Thyroid gland (tissue), 4 donors: ENCODE data around the gene PLEKHA4. TPM values are rescaled to one million over a fixed set of nuclear protein-coding genes. Genes with fewer than 3 reads are reported as not detected.

ENCODE experiments used
- DNase-seq, 2 donors: peaks; one replicate each; pipeline ENCODE4 v3.0.0-alpha.2; 2019
- H3K27ac ChIP-seq, 3 donors: fragments of 200-600 bp; sonication (generic); 1 replicate in 2 of 3; 2 replicates in 1 of 3; pipeline ENCODE4 v1.5.1; 2016 to 2019; ENCODE audit warnings: mild to moderate bottlenecking in 1 of 3, moderate library complexity in 1 of 3
- H3K27me3 ChIP-seq: fragments of 200-600 bp; sonication (generic); one replicate; pipeline ENCODE4 v1.5.1; 2019
- H3K36me3 ChIP-seq, 2 donors: fragments of 200-600 bp; sonication (generic); one replicate each; pipeline ENCODE4 v1.5.1; 2016 to 2019
- H3K4me1 ChIP-seq, 2 donors: fragments of 200-600 bp; sonication (generic); one replicate each; pipeline ENCODE4 v1.5.1; 2017 to 2019
- H3K4me3 ChIP-seq, 3 donors: fragments of 200-600 bp; sonication (generic); replicated peaks in 1 of 3; 1 replicate in 2 of 3; 2 replicates in 1 of 3; pipeline ENCODE4 v1.5.1; 2016; ENCODE audit warnings: mild to moderate bottlenecking in 1 of 3
- H3K9me3 ChIP-seq: fragments of 200-600 bp; sonication (generic); one replicate; pipeline ENCODE4 v1.5.1; 2017
- POLR2A ChIP-seq, 2 donors: fragments of 450-650 bp; IDR thresholded peaks; one replicate each; pipeline ENCODE4 v1.6.1; 2017; ENCODE audit warnings: antibody characterized with exemption in 2 of 2, mild to moderate bottlenecking in 2 of 2, moderate library complexity in 1 of 2
- WGBS, 2 donors: methylation state at CpG; one replicate each; pipeline ENCODE4 v1.1.5; 2017; 5-methylcytosine and 5-hydroxymethylcytosine counted together
- intact Hi-C: fragments of 100-400 bp; cut with DNase I; formaldehyde crosslinking; loops from one replicate; pipeline ENCODE4 v1.15.1; 2023
- total RNA-seq, 4 donors: library from RNA; depleted of rRNA; stranded (reverse); fragments of >200 nt; gene quantifications; one replicate each; pipeline ENCODE4 v1.2.3, GENCODE V29; 2016
- TF ChIP-seq, protein P1 (sequence below), 6 experiments: fragments of 200-600 bp in 3 of 6; fragments of 450-650 bp in 3 of 6; sonication (generic) in 3 of 6; IDR thresholded peaks; one replicate each; pipeline ENCODE4 v1.5.1; 2016 to 2019; ENCODE audit warnings: antibody characterized with exemption in 6 of 6, mild to moderate bottlenecking in 2 of 6, inconsistent platforms in 1 of 6, moderate library complexity in 1 of 6

PLEKHA4 gene
- total RNA-seq, 4 donors from 2014 or later = 15.2 to 21.8 (median 19.0) TPM

DNA sequence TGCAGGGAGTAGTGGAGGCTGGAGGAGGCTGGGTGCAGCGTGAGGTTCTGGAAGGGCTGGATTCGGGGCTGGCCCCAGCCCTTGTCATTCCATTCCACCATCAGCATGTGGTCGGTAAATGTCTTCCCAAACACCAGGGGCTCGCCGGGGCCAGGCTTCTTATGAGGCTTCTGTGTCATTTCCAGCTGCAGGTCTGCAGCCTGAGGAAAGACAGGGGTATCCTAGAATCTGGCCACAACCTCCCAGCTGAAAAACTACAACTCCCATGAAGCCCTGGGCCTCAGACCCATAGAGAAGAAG lies 61.9 kb downstream of the PLEKHA4 start:
- TF ChIP-seq, protein P1, sequence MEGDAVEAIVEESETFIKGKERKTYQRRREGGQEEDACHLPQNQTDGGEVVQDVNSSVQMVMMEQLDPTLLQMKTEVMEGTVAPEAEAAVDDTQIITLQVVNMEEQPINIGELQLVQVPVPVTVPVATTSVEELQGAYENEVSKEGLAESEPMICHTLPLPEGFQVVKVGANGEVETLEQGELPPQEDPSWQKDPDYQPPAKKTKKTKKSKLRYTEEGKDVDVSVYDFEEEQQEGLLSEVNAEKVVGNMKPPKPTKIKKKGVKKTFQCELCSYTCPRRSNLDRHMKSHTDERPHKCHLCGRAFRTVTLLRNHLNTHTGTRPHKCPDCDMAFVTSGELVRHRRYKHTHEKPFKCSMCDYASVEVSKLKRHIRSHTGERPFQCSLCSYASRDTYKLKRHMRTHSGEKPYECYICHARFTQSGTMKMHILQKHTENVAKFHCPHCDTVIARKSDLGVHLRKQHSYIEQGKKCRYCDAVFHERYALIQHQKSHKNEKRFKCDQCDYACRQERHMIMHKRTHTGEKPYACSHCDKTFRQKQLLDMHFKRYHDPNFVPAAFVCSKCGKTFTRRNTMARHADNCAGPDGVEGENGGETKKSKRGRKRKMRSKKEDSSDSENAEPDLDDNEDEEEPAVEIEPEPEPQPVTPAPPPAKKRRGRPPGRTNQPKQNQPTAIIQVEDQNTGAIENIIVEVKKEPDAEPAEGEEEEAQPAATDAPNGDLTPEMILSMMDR (IDR thresholded peaks at IDR 0.05) = no peak
- no peak for TF ChIP-seq POLR2A (IDR thresholded peaks at IDR 0.05)
- no peak overlapping the region for H3K27ac ChIP-seq
- H3K9me3 ChIP-seq = no peaks in the 10 kb centered on the region
- H3K4me1 ChIP-seq = peaks cover 7 to 9% of the 10 kb centered on the region in 2 donors
- H3K27me3 ChIP-seq = no peaks in the 10 kb centered on the region
- no peaks in the 10 kb centered on the region for H3K36me3 ChIP-seq
- H3K4me3 ChIP-seq = no peak overlapping the region
- intact Hi-C loops = no loop called here
- 77 to 93% methylated on average over 2 to 5 of the region's 5 CpGs for WGBS, 2 donors
- no peak for DNase-seq

DNA sequence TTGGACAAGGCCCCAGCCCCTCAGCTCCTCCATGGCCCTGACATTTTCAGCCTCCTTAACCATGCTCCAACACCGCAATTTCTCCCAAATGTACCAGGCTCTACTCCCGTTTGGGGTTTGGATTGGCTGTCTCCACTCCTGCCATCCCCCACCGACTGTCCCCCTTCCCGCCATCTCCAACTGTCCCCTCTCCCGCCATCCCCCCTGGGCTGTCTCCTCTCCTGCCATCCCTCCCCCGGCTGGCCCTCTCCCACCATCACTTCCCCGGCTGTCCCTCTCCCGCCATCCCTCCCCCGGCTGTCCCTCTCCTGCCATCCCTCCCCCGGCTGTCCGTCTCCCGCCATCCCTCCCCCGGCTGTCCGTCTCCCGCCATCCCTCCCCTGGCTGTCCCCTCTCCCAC lies 63.0 kb downstream of the PLEKHA4 start:
- intact Hi-C loops = no loop called here
- no peak for DNase-seq
- H3K9me3 ChIP-seq = no peaks in the 10 kb centered on the region
- WGBS, 2 donors = 91 to 96% methylated on average over 15 of the region's 15 CpGs
- no peaks in the 10 kb centered on the region for H3K27me3 ChIP-seq
- TF ChIP-seq, protein P1 (IDR thresholded peaks at IDR 0.05) = no peak
- TF ChIP-seq POLR2A (IDR thresholded peaks at IDR 0.05) = no peak
- H3K36me3 ChIP-seq = no peaks in the 10 kb centered on the region
- no peak overlapping the region for H3K4me3 ChIP-seq
- no peak overlapping the region for H3K27ac ChIP-seq
- H3K4me1 ChIP-seq = peaks cover 4 to 7% of the 10 kb centered on the region in 2 donors

DNA sequence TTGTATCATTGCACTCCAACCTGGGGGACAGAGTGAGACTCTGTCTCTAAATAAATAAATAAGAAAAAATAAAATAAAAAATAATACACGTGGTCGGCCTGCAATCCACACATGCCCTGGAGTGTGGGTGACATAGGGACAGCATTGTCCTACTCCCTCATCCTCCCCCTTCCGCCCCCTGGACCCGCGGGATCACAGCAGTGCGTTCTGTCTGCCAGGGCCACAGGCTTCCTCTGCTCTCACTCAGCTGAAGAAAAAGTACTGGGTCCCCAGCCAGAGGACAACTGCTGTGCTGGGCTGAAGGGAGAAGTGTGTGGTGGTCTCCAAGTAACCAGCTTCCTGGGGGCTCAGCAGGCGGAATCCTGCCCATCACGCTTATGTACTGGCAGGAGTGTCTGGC lies 63.9 kb downstream of the PLEKHA4 start:
- no peaks in the 10 kb centered on the region for H3K27me3 ChIP-seq
- H3K4me1 ChIP-seq = no peaks in the 10 kb centered on the region
- DNase-seq = no peak
- WGBS, 2 donors = 78% methylated on average over 8 of the region's 8 CpGs
- TF ChIP-seq POLR2A (IDR thresholded peaks at IDR 0.05) = no peak
- TF ChIP-seq, protein P1 (IDR thresholded peaks at IDR 0.05) = no peak
- H3K27ac ChIP-seq = no peak overlapping the region
- H3K9me3 ChIP-seq = no peaks in the 10 kb centered on the region
- no peak overlapping the region for H3K4me3 ChIP-seq
- intact Hi-C loops = no loop called here
- H3K36me3 ChIP-seq = no peaks in the 10 kb centered on the region

DNA sequence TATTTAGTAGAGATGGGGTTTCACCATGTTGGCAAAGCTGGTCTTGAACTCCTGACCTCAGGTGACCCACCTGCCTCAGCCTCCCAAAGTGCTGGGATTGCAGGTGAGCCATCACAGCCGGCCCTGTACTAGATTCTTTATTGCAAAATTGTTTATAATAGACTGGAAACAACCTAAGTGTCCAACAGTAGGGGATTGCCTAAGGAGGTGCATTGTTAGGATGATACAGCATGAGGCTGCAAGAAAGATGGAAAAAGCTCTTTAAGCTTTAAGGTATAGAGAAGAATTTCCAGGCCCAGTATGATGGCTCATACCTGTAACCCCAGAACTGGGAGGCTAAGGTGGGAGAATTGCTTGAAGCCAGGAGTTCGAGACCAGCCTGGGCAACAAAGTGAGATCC lies 65.8 kb downstream of the PLEKHA4 start:
- no peak overlapping the region for H3K27ac ChIP-seq
- no peak for DNase-seq
- no peaks in the 10 kb centered on the region for H3K27me3 ChIP-seq
- no peaks in the 10 kb centered on the region for H3K4me1 ChIP-seq
- no peaks in the 10 kb centered on the region for H3K9me3 ChIP-seq
- TF ChIP-seq POLR2A (IDR thresholded peaks at IDR 0.05) = no peak
- TF ChIP-seq, protein P1 (IDR thresholded peaks at IDR 0.05) = no peak
- peaks cover 0 to 3% of the 10 kb centered on the region in 2 donors for H3K36me3 ChIP-seq
- no peak overlapping the region for H3K4me3 ChIP-seq
- intact Hi-C loops = no loop called here
- 98 to 100% methylated on average over 2 of the region's 2 CpGs for WGBS, 2 donors

DNA sequence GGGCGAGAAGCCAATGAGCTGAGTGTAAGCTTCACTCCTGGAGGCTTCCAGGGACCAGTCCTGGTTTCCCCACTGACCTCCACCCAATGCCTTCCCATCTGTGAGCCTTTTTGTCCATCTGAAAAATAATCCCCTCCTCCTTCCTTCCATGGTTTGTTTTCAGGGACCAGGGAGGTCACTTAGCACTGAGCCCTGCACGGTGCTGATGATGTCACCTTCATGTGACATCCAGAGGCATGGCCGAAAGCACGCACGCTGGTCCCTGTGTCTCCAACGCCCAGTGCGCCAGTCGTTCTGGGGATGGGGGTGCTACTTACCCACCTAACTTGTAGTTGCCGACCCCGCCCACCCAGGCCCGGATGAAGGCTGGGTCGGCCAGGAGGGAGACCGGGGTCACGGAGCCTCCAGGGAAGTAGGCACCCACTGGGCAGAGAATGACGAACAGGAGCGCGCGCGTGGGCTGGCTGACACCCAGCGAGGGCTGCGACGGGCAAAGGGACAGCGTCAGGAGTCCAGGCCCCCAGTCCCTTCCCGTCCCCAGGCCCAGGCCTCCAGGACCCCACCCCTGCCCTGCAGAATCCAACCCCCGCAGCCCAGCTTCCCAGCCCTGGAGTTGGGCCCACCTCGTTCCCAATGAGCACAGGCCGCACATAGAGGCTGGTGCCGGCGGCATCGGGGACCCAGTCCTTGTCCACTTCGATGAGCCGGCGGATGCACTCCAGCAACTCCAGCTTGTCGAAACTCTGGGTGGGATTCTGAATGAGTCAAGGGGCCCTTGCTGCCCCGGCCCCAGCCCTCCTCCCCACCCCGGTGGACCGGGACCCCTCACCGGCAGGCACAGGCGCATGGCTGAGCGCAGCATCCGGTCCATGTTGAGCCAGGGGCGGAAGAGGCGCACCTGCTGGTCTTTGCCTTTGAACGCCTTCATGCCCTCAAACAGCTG lies 68.8 kb downstream of the PLEKHA4 start:
- TF ChIP-seq, protein P1 (IDR thresholded peaks at IDR 0.05) = no peak
- TF ChIP-seq POLR2A (IDR thresholded peaks at IDR 0.05) = no peak
- peaks cover 4 to 17% of the 10 kb centered on the region in 2 donors for H3K4me1 ChIP-seq
- no peaks in the 10 kb centered on the region for H3K9me3 ChIP-seq
- no peak overlapping the region for H3K27ac ChIP-seq
- 90 to 92% methylated on average over 18 to 39 of the region's 44 CpGs for WGBS, 2 donors
- intact Hi-C loops = loop anchor here (5.0 kb wide), 1 partner anchor 173 kb away; no protein-coding TSS in a partner anchor
- no peaks in the 10 kb centered on the region for H3K27me3 ChIP-seq
- H3K36me3 ChIP-seq = peaks cover 0 to 3% of the 10 kb centered on the region in 2 donors
- no peak overlapping the region for H3K4me3 ChIP-seq
- DNase-seq = no peak
